Fibroblast of mammary gland (primary cell): Measurements from ENCODE around the gene POU2F3.

Experiments
- DNase-seq: peaks from one replicate; pipeline ENCODE4 v3.0.0-alpha.2; 2010; ENCODE audit warnings: low read depth
- H3K4me3 ChIP-seq: 2 replicates; pipeline ENCODE4 v1.5.1; 2011; ENCODE audit warnings: low read depth, mild to moderate bottlenecking, low read length, moderate library complexity; ENCODE audit not compliant: control insufficient read depth
- TF ChIP-seq, protein P1 (sequence below): conservative IDR thresholded peaks from 2 replicates; pipeline ENCODE4 v1.5.1; 2011; ENCODE audit warnings: low read depth, low read length, inconsistent platforms; ENCODE audit not compliant: control insufficient read depth, insufficient read depth

POU2F3 gene

DNA sequence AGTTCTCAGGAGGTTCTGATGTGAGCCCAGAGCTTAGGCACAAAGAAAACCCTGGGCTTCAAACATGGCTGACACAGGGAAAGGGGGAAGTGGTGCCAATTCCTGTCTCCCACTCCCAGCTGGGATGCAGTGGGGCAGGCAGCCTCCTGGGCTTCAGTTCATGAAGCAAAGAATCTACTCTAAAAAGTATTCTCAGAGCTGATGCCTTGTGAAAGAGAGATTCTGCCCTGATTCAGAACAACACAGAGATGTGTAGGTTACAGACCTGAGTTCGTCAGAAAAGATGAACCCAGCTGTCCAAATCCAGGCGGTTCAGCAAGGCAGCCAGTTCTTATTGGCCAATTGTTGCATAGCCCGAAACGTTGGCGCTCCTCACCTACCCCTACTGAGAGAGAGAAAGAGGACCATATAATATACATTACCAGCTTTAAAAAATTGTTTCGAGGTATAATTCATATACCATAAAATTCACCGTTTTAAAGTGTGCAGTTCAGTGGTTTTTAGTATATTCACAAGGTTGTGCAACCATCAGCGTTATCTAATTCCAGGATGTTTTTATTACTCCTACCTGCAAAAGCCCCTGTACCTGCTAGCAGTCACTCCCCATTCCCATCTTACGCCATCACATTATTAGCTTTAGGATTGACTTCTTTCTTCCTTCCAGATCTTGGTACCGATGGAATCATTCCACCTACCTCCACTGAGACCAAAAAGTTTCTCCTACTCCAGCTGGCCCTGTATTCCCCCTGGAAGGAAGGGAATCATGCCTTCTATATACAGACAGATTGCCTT, 77.9 kb downstream of the POU2F3 start:
- no peak overlapping the region for H3K4me3 ChIP-seq
- TF ChIP-seq, protein P1, sequence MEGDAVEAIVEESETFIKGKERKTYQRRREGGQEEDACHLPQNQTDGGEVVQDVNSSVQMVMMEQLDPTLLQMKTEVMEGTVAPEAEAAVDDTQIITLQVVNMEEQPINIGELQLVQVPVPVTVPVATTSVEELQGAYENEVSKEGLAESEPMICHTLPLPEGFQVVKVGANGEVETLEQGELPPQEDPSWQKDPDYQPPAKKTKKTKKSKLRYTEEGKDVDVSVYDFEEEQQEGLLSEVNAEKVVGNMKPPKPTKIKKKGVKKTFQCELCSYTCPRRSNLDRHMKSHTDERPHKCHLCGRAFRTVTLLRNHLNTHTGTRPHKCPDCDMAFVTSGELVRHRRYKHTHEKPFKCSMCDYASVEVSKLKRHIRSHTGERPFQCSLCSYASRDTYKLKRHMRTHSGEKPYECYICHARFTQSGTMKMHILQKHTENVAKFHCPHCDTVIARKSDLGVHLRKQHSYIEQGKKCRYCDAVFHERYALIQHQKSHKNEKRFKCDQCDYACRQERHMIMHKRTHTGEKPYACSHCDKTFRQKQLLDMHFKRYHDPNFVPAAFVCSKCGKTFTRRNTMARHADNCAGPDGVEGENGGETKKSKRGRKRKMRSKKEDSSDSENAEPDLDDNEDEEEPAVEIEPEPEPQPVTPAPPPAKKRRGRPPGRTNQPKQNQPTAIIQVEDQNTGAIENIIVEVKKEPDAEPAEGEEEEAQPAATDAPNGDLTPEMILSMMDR: no peak
- no peak for DNase-seq

DNA sequence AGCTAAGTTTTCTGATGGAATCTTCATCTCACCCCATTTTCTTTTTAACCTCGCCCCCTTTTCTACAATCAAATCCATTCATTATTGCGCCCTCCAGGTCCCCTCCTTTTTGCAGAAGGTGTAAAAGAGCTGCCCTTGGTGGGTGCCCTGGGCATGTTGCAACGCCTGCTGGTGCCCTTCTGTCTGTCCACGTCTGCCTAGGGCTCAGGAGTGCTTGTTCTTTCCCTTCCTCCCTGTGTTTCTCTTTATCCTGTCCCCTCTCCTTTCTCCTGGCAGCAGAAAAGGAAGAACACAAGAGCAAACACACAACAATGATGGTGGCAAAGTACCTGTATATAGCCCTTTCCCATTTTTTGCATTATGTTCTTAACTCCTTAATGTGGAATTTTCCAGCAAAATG, 79.0 kb downstream of the POU2F3 start:
- TF ChIP-seq, protein P1: no peak
- H3K4me3 ChIP-seq: no peak overlapping the region
- no peak for DNase-seq

DNA sequence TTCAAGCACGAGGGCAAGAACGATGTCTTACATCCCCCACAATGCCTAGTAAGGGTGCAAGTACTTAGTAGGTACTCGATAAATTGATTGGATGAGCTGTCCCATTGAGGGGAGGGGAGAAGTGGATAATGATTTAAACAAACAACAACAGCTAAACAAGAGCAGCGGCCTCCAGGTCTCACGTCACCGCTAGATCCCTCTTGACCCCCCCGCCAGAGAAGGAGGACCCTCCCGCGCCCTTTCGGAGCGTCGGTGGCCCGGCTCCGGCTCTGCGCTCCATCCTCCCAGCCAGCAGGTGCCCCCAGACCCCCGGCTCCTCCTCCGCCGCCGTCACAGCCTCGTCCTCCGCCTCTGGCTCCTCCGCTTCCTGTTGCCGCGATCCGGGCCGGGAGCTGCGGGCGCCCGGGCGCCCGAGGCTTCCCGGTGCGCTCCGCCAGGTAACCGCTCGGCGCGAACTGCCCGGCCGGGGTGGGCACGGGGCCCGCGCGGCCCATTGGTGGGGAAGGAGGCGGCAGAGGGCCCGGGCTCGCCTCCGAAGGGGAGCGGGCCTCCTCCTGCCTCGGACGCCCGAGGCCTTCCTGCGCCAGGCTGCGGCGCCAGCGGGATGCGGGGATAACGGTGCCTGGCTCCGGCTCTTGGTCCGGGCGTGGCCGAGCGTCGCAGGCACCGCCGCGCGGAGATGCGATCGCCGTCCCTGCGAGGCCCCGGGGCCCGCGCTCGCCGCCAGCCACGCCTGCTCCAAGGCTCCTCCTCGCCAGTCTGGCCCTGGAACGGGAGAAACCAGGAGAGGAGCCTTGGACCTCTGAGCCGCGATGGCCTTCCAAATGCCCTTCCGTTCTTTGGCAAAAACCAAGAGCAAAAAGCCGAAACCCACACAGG, 85.2 kb downstream of the POU2F3 start, which contains the start of gene TLCD5:
Gene TLCD5, plus strand, starts transcription at position 368 of the 879 bp plus-strand sequence. CDS start 2,143 bp downstream, outside the sequence.
- DNase-seq: peak; percentile 58
- H3K4me3 ChIP-seq: peak within 1 kb of the TSS; percentile 56
- TF ChIP-seq, protein P1: no peak

DNA sequence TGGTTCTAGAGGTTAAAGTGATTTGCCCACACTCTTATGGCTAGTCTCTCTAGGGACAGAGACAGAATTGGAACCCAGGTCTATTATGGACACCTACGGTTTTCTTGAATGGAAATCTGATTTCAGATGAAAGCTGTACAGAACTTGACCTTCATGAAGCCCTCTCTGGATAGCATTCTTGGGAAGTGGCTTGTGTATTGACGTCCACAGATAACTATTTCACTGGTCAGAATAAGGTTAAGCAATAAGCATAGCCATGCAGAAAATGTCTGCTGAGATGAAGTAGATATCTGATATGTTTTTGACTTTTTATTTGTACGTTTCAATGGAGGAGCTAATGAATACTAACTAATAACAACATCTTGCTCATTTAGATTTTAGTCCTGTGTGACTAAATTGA, 86.3 kb downstream of the POU2F3 start:
- peak; percentile 84 for DNase-seq
- H3K4me3 ChIP-seq: peak overlapping the region; percentile 56
- TF ChIP-seq, protein P1: no peak

DNA sequence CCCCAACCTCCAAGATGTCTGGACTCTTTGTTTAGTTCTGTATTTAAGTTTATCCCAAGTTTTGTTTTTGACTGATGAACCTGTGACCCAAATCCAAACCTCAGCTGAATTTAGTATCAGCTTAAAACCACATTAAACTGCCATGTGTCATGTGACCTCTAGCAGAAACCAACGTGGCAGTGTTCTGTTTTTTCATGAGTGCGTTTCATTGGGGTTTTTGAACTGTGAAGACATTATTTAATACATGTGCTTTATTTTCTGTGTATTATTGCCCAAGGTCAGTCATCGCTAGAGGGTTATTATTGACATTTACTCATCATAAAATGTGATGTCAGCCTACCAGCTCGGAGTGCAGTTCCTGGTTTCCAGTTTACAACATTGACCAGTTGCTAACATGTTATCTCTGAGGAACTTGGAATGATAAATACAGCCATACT, 86.9 kb downstream of the POU2F3 start:
- TF ChIP-seq, protein P1: no peak
- peak; percentile 62 for DNase-seq
- H3K4me3 ChIP-seq: peak overlapping the region; percentile 20

DNA sequence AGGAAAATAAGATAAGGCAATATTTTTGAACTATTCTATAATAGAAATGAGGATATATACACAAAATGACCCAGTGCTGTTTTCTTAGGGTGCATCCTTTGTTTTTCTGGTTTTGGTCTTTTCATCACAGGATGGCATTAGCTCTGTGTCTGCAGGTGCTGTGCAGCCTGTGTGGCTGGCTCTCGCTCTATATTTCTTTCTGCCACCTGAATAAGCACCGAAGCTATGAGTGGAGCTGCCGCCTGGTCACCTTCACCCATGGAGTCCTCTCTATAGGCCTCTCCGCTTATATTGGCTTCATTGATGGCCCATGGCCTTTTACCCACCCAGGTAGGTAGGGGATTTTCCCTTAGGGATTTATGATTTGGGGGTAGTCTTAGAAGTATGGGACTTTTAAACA, 87.4 kb downstream of the POU2F3 start:
- TF ChIP-seq, protein P1: no peak
- no peak for DNase-seq
- H3K4me3 ChIP-seq: no peak overlapping the region
